GM23248 (cell line): ENCODE data around the gene GABRP. TPM values are rescaled to one million over a fixed set of nuclear protein-coding genes. Genes with fewer than 3 reads are reported as not detected.

Experiments used
- DNase-seq: peaks from one replicate; pipeline ENCODE4 v3.0.0-alpha.2; 2015
- H2AFZ ChIP-seq: fragments of 200-600 bp; sonication (generic); 2 replicates; pipeline ENCODE4 v1.6.1; 2016; ENCODE audit warnings: antibody characterized with exemption
- H3F3A ChIP-seq: fragments of 200-600 bp; sonication (generic); 2 replicates; pipeline ENCODE4 v1.6.1; 2016; ENCODE audit warnings: mild to moderate bottlenecking, antibody characterized with exemption, mixed run types; ENCODE audit not compliant: insufficient read depth
- H3K27ac ChIP-seq: fragments of 200-600 bp; sonication (generic); 2 replicates; pipeline ENCODE4 v1.5.1; 2016; ENCODE audit warnings: mild to moderate bottlenecking
- H3K27me3 ChIP-seq: fragments of 200-600 bp; sonication (generic); replicated peaks from 2 replicates; pipeline ENCODE4 v1.6.1; 2016; ENCODE audit warnings: mild to moderate bottlenecking; ENCODE audit not compliant: insufficient read depth
- H3K36me3 ChIP-seq: fragments of 200-600 bp; sonication (generic); 2 replicates; pipeline ENCODE4 v1.6.1; 2016; ENCODE audit warnings: low read depth, mild to moderate bottlenecking
- H3K4me1 ChIP-seq: fragments of 200-600 bp; sonication (generic); 2 replicates; pipeline ENCODE4 v1.6.1; 2016; ENCODE audit warnings: mild to moderate bottlenecking; ENCODE audit not compliant: insufficient read depth
- H3K4me2 ChIP-seq: fragments of 200-600 bp; sonication (generic); one replicate; pipeline ENCODE4 v1.6.1; 2016; ENCODE audit warnings: mild to moderate bottlenecking; ENCODE audit not compliant: unreplicated experiment
- H3K4me3 ChIP-seq: fragments of 200-600 bp; sonication (generic); 2 replicates; pipeline ENCODE4 v1.5.1; 2016; ENCODE audit warnings: mild to moderate bottlenecking
- H3K79me2 ChIP-seq: fragments of 200-600 bp; sonication (generic); 2 replicates; pipeline ENCODE4 v1.6.1; 2016; ENCODE audit warnings: mild to moderate bottlenecking; ENCODE audit not compliant: insufficient read depth
- H3K9ac ChIP-seq: fragments of 200-600 bp; sonication (generic); 2 replicates; pipeline ENCODE4 v1.6.1; 2016; ENCODE audit warnings: mild to moderate bottlenecking
- H3K9me2 ChIP-seq: fragments of 200-600 bp; sonication (generic); 2 replicates; pipeline ENCODE4 v1.6.1; 2016; ENCODE audit warnings: mixed run types, mild to moderate bottlenecking, moderate library complexity; ENCODE audit not compliant: insufficient read depth
- H3K9me3 ChIP-seq: fragments of 200-600 bp; sonication (generic); one replicate; pipeline ENCODE4 v1.6.1; 2017; ENCODE audit warnings: low read depth
- H4K20me1 ChIP-seq: fragments of 200-600 bp; sonication (generic); 2 replicates; pipeline ENCODE4 v1.6.0; 2016; ENCODE audit not compliant: insufficient read depth
- EZH2 ChIP-seq: fragments of 200-600 bp; sonication (generic); IDR thresholded peaks from 2 replicates; pipeline ENCODE4 v1.6.1; 2018; ENCODE audit warnings: antibody characterized with exemption, mild to moderate bottlenecking; ENCODE audit not compliant: insufficient read depth, poor library complexity, severe bottlenecking
- EZH2phosphoT487 ChIP-seq: fragments of 200-600 bp; sonication (generic); IDR thresholded peaks from 2 replicates; pipeline ENCODE4 v1.6.1; 2018; ENCODE audit warnings: antibody characterized with exemption, moderate library complexity, mild to moderate bottlenecking, low read depth; ENCODE audit not compliant: insufficient read depth
- WGBS, 2 experiments: methylation state at CpG; one replicate each; pipeline ENCODE4 v1.1.6; 2015 to 2017; ENCODE audit warnings: low lambda C conversion rate in 2 of 2, low coverage in 1 of 2; ENCODE audit errors: missing lambda C conversion rate in 2 of 2; 5-methylcytosine and 5-hydroxymethylcytosine counted together
- in situ Hi-C: fragments of 300-500 bp; cut with MboI; formaldehyde crosslinking; loops from 2 replicates; pipeline ENCODE4 v1.15.0; 2020
- polyA plus RNA-seq: library from polyadenylated mRNA; unstranded; fragments of >200 nt; fragmentation: Nextera tagmentation; extraction: Ambion mirVana; gene quantifications from 2 replicates; pipeline ENCODE4 v1.2.1, GENCODE V29; 2016
- total RNA-seq: library from RNA; depleted of rRNA; stranded (reverse); fragments of >200 nt; shearing (Covaris generic); gene quantifications from 2 replicates; pipeline ENCODE4 v1.2.3, GENCODE V29; 2014

The GABRP gene
- total and polyA plus RNA-seq, 2 experiments from 2014 or later: not detected

- 68 to 75% methylated on average over 7 of the region's 7 CpGs for WGBS, 2 experiments
- H3K4me2 ChIP-seq: no peak overlapping the region
- no peak overlapping the region for H3K27ac ChIP-seq
- H2AFZ ChIP-seq: no peak overlapping the region
- peaks cover 8% of the 10 kb centered on the region for H3K27me3 ChIP-seq
- no peaks in the 10 kb centered on the region for H3K9me2 ChIP-seq
- no peak overlapping the region for H3K4me3 ChIP-seq
- H4K20me1 ChIP-seq: no peaks in the 10 kb centered on the region
- no peaks in the 10 kb centered on the region for H3K4me1 ChIP-seq
- H3K79me2 ChIP-seq: no peaks in the 10 kb centered on the region
- no peak overlapping the region for H3K9ac ChIP-seq
- H3K36me3 ChIP-seq: no peaks in the 10 kb centered on the region
- TF ChIP-seq EZH2: no peak
- TF ChIP-seq EZH2phosphoT487: no peak
- no peaks in the 10 kb centered on the region for H3K9me3 ChIP-seq
- DNase-seq: no peak
- no peaks in the 10 kb centered on the region for H3F3A ChIP-seq
- in situ Hi-C loops: no loop called here
Measured at GRCh38 chr5:170805666-170806065, 22.1 kb downstream of the GABRP start.

GRCh38 chr5:170809551-170809950 lies 26.0 kb downstream of the GABRP start:
- Histone ChIP-seq H3K4me3 (no peak overlapping the region), H3K27me3 (no peaks in the 10 kb centered on the region), H3K79me2 (no peaks in the 10 kb centered on the region), H3K4me2 (no peak overlapping the region), H3K4me1 (no peaks in the 10 kb centered on the region), H3F3A (no peaks in the 10 kb centered on the region), H3K9me3 (no peaks in the 10 kb centered on the region), H4K20me1 (no peaks in the 10 kb centered on the region), H3K9me2 (no peaks in the 10 kb centered on the region), H3K9ac (no peak overlapping the region), H3K36me3 (no peaks in the 10 kb centered on the region), H3K27ac (no peak overlapping the region), H2AFZ (no peak overlapping the region)
- 42% methylated on average over 7 of the region's 7 CpGs for WGBS, 2 experiments
- TF ChIP-seq EZH2: no peak
- in situ Hi-C loops: no loop called here
- DNase-seq: peak; percentile 71

GRCh38 chr5:170811719-170812118 lies 28.2 kb downstream of the GABRP start:
- H3K9ac ChIP-seq: no peak overlapping the region

GRCh38 chr5:170813231-170813630 lies 29.7 kb downstream of the GABRP start:
- Histone ChIP-seq H3K4me1 (no peaks in the 10 kb centered on the region), H2AFZ (no peak overlapping the region), H3K4me2 (no peak overlapping the region), H3K4me3 (no peak overlapping the region), H3K36me3 (no peaks in the 10 kb centered on the region), H3K27me3 (no peaks in the 10 kb centered on the region), H4K20me1 (no peaks in the 10 kb centered on the region), H3K9me3 (no peaks in the 10 kb centered on the region), H3K9me2 (no peaks in the 10 kb centered on the region), H3F3A (0 out of 2 replicates have a peak, but pooled peaks cover 6% of the 10 kb centered on the region), H3K27ac (no peak overlapping the region), H3K9ac (no peak overlapping the region), H3K79me2 (no peaks in the 10 kb centered on the region)
- no peak for DNase-seq
- in situ Hi-C loops: no loop called here
- TF ChIP-seq EZH2: no peak
- TF ChIP-seq EZH2phosphoT487: no peak
- WGBS, 2 experiments: 58 to 63% methylated on average over 5 of the region's 5 CpGs

More at GRCh38 chr5:170811719-170812118, 28.2 kb downstream of the GABRP start:
- H3K4me2 ChIP-seq: no peak overlapping the region
- H3K27me3 ChIP-seq: no peaks in the 10 kb centered on the region
- in situ Hi-C loops: no loop called here
- no peak overlapping the region for H3K4me3 ChIP-seq
- no peaks in the 10 kb centered on the region for H3K36me3 ChIP-seq
- WGBS, 2 experiments: 48 to 60% methylated on average over 4 of the region's 4 CpGs
- no peaks in the 10 kb centered on the region for H3K4me1 ChIP-seq
- no peaks in the 10 kb centered on the region for H3K9me3 ChIP-seq
- no peak for DNase-seq
- no peaks in the 10 kb centered on the region for H4K20me1 ChIP-seq
- H3K27ac ChIP-seq: no peak overlapping the region
- H2AFZ ChIP-seq: no peak overlapping the region
- no peaks in the 10 kb centered on the region for H3K79me2 ChIP-seq
- no peaks in the 10 kb centered on the region for H3K9me2 ChIP-seq
- no peaks in the 10 kb centered on the region for H3F3A ChIP-seq
- TF ChIP-seq EZH2: no peak
- no peak for TF ChIP-seq EZH2phosphoT487

GRCh38 chr5:170817195-170817594 lies 33.7 kb downstream of the GABRP start:
- H2AFZ ChIP-seq: no peak overlapping the region
- no peak overlapping the region for H3K4me3 ChIP-seq
- H3F3A ChIP-seq: peaks cover 12% of the 10 kb centered on the region; the same call in 1 of the 2 replicates
- no peaks in the 10 kb centered on the region for H3K27me3 ChIP-seq
- no peaks in the 10 kb centered on the region for H3K9me3 ChIP-seq
- H3K4me1 ChIP-seq: peaks cover 9% of the 10 kb centered on the region; the same call in 1 of the 2 replicates
- no peak for DNase-seq
- no peaks in the 10 kb centered on the region for H3K79me2 ChIP-seq
- H4K20me1 ChIP-seq: no peaks in the 10 kb centered on the region
- H3K9ac ChIP-seq: no peak overlapping the region
- no peaks in the 10 kb centered on the region for H3K36me3 ChIP-seq
- TF ChIP-seq EZH2 (no peak), EZH2phosphoT487 (no peak)
- no peak overlapping the region for H3K4me2 ChIP-seq
- in situ Hi-C loops: no loop called here
- no peaks in the 10 kb centered on the region for H3K9me2 ChIP-seq
- H3K27ac ChIP-seq: no peak overlapping the region
- WGBS, 2 experiments: 19 to 38% methylated on average over 3 of the region's 3 CpGs
